HG02870 (cell line): ENCODE measurements around the gene WDR73.
"Not testable (repeated sequence)": the region's sequence is repeated elsewhere in the genome, so short reads cannot be mapped to it uniquely, and the experiment has no call there.

Experiments
- ATAC-seq: cut with Tn5 transposase; IDR thresholded peaks from one replicate; pipeline ENCODE4 v1.9.1; 2021; ENCODE audit warnings: mild to moderate bottlenecking, moderate library complexity; ENCODE audit not compliant: unreplicated experiment

Gene WDR73

GRCh38 chr15:84653910-84654688 lies at the start of gene WDR73:
TSS of gene WDR73 (minus strand) at chr15:84654283. CDS start at chr15:84654274, 9 bp downstream.
- peak; percentile 83 for ATAC-seq

DNA sequence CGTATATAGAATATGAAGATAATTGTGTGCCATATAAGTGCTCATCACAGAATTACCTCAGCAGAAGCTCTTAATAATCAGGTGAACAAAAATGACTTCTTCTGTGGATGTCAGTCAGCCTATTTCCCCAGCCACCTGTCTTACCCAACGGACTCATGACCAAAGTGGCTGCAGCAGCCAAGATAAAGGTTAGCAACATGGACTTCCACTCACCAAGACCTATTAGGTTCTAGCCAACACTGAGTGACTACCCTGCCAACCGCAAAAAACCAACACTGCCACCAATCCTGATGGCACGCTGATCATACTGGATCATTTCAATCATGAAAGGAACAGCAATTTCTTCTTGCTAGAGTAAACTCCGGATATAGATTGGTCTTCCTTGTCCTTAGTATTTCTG lies 49.7 kb upstream of the WDR73 start:
- ATAC-seq, result no peak

- no peak for ATAC-seq
These were observed 48.9 kb upstream of the WDR73 start for GRCh38 chr15:84702961-84703482.

DNA sequence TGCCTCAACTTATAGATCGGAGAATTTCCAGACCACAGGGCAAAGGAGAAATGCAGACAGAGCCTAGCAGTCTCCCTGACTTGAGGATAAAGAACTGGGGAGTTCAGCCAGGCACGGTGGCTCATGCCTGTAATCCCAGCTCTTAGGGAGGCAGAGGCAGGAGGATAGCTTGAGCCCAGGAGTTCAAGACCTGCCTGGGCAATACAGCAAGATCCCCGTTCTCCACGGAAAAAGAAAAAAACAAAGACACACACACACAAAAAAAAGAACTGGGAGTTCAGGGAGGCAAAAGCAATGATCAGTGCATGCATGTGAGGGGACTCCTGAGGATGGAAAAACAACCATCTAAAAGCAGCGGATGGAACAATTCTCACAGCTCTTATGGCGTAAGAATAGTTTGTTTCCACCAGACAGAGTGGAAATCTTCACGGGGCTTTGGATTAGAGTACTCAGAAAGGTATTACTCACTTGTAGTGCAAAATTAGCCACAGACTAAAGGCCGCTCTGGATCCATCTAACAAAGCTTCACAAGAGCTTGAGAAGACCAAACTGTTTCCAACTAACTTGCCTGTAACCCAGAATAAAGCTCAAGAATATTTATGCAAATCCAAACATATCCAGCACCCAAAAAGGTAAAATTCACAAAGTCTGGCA lies 45.6 kb upstream of the WDR73 start:
- no peak for ATAC-seq

- no peak for ATAC-seq
These were observed 43.3 kb upstream of the WDR73 start for GRCh38 chr15:84697236-84697990.

DNA sequence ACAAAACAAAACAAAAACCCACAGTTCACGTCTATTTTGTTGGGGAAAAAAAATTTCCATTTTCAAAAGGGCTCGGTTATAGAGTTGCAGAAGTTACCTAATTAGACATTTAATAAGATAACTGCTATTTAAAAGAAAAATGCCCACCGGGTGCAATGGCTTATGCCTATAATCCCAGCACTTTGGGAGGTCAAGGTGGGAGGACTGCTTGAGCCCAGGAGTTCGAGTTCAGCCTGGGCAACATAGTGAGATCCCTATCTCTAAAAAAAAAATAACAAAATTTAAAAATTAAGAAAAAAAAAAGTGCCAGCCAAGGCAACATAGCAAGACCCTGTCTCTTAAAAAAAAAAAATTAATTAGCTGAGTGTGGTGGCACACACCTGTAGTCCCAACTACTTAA lies 42.7 kb upstream of the WDR73 start:
- no peak for ATAC-seq

DNA sequence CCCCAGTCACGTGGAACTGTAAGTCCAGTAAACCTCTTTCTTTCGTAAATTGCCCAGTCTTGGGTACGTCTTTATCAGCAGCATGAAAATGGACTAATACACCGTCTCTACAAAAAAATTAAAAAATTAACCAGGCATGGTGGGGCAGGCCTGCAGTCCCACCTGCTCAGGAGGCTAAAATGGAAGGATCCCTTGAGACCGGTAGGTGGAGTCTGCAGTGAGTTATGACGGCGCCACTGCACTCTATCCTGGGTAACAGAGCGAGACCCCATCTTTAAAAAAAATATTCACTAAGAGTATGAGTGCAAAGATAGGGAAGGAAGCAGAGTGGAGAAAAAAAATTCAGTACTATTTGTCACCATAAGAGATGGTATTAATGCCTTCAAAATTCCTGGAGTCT lies 36.3 kb upstream of the WDR73 start:
- ATAC-seq, result no peak

GRCh38 chr15:84689858-84690257 lies 35.8 kb upstream of the WDR73 start:
- no peak for ATAC-seq

- not testable (repeated sequence) for ATAC-seq
These were observed 32.4 kb upstream of the WDR73 start for GRCh38 chr15:84686446-84686845.

DNA sequence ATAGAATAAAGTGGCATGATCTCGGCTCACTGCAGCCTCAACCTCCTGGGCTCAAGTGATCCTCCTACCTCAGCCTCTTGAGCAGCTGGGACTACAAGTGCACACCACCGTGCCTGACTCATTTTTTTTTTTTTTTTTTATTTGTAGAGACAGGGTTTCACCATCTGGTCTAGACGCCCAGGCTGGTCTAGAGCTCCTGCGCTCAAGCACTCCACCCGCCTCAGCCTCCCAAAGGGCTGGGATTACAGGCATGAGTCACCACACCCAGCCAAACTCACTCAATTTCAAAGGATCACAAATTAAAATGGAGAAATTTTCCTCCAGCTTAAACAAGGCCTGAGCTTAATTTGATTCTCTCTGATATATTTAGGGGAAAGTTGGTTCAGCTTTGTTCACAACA lies 31.2 kb upstream of the WDR73 start:
- no peak for ATAC-seq

GRCh38 chr15:84684092-84684491 lies 30.0 kb upstream of the WDR73 start:
- ATAC-seq, result no peak

DNA sequence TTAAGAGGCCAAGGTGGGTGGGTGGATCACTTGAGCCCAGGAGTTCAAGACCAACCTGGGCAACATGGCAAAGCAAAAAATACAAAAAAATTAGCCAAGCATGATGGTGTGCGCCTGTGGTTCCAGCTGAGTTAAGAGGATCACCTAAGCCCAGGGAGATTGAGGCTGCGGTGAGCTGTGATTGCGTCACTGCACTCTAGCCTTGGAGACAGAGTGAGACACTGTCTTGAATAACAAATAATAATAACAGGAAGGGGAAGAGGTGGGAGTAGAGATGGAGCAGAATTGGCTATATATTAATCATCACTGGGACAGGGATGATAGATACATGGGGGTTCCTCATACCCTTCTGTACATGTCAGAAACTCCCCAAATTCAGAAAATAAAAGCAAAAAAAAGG lies 27.7 kb upstream of the WDR73 start:
- no peak for ATAC-seq

DNA sequence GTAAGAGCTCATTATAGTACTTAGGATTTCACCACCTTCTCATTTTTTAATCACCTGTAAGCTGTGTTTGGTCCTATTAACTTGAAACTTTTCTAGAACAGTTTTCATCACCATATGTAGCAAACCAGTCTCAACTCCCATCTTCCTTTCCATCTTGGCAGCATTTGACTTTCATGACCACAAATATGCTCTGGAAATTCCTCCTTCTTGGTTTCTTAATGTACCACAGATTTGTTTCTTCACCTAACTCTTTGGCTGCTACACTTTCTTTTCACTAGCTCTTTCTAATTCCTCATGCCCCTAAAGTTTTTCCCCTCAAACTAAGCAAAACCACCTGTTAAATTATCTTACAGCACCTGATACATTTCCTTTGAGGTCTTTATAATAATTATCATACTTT lies 17.1 kb upstream of the WDR73 start:
- ATAC-seq, result no peak

- no peak for ATAC-seq
These were observed 15.6 kb upstream of the WDR73 start for GRCh38 chr15:84669726-84670125.

DNA sequence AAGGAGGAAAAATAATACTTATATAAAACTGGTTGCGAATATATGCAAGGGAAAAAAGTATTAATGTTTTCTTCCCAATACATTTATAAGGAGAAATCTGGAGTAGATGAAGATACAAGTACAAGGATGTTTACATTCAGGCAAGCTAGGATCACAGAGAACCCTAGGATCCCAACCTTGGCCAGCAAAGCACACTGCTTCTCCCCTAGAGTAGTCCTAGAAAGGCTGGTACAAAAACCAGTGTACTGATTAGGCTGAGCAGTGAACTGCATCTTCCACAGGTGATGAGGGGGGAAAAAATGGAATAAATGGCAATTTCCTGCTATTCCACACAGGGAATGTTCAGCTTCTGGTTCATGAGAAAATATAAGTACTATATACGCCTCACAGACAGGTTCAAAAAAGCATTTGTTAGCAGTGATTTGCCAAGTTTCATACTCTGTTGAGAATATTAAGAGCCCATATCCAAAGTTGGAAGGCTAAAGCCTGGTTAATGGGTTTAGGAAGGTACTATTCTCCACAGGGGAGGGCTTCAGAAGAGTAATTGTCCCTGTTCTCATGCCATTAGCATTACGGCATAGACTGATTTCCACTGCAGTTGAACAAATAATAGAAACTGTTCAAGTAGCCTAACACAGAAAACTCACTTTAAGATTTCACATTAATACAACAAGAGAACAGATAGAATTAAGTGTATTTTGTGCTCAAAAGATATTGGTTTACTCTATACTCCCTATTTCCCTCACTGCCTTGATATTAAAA lies 14.3 kb upstream of the WDR73 start:
- ATAC-seq, result no peak

DNA sequence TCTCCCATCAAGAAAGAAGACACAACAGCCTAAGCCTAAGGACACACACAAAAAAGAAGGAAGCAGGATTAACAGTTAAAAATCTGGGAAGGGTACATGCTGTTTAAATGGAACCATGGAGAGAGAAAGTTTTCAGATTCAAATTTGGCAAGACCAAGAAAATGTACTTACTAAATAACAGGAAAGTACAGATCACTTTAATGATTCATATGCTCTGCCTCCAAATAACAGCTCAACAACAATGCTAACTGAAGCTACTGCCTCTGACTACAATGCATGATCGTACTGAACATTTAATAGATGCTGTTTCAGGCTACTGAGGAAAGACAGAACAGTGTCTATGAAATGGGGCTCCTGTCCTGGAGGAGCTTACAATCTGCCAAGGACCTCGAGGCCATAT lies 12.3 kb upstream of the WDR73 start:
- ATAC-seq, result no peak

DNA sequence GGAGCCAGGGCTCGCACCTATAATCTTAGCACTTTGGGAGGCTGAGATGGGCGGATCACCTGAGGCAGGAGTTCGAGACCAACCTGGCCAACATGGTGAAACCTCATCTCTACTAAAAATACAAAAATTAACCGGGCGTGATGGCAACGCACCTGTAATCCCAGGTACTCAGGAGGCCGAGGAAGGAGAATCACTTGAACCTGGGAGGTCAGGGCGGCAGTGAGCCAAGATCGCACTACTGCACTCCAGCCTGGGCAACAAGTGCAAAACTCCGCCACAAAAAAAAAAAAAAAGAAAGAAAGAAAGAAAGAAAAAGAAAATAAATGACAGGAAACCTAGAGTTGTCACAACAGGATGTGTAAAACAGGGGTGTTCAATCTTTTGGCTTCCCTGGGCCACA lies 6.9 kb upstream of the WDR73 start:
- ATAC-seq, result no peak

DNA sequence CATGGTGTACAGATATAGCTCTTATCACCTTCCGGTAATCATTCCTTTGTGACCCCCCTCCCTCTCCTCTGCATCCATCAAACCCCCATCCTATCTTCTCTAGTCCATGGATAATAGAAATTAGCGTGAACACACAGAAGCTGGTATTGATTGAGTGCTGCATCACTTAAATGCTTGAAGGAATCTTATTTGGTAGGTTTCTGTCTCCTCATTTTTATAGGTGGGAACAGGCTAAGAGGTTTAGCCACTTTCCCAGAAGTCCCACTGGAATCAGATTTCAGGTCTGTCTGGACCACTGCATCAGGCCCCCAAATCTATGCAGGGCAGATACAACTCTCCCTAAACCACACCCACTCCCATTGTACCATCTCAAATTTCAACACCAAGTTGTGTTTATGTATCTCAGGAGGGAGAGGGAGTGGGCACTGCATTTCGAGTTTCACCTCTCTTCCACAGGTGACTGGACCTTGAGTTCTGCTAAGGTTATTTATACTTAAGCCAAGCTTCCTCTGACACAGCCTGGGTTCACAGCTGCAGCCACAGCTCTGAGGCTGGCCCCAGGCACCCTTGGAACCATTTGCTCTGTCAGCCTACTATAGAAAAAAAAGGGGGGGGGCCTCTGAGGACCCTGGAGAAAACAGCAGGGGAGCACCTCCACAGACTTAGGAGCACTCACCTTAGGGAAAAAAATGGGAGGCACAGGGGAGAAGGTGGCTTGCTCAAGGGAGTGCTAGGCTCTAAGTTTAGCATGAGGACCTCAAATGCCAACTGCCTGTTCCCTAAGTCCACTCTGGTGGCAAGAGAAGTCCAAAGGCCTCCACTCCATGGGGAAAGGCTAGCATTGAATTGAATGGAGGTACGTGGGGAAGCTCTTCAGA lies 6.1 kb upstream of the WDR73 start:
- no peak for ATAC-seq

DNA sequence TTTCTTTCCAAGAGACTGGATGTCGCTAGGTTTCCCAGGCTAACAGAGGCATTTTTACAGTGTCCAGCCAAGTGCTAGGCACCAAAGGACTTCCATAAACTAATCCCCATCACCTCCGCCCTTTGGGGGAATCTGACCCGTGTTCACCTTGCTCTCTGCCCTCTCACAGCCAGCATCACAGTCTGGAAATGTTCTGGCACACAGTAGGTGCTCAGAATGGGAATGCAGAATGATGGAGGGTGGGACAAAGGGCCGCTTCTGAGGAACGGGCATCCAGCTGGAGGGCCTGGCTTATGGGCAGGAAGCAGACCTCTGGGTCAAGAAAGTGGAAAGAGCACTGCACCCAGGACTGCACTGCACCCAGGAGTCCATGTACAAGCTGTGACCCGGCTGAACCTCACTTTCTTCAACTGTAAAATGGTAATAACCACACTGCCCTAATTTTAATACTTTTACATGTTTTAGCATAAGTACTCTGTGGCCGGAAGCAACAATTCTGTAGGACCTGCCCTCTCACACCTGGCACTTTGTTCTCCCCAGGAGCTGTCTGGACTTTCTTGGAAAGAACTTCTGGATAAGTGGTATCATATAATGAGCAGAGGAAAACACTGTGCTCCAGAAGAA lies 4.8 kb upstream of the WDR73 start:
- no peak for ATAC-seq
